C1 segment of cervical spinal cord (tissue), 14 donors: ENCODE results near the gene PARD3B.

ENCODE experiments used
- DNase-seq, 14 donors: peaks; one replicate each; lab custom pipeline; 2025; lab: John Stamatoyannopoulos, UW

The PARD3B gene

DNA sequence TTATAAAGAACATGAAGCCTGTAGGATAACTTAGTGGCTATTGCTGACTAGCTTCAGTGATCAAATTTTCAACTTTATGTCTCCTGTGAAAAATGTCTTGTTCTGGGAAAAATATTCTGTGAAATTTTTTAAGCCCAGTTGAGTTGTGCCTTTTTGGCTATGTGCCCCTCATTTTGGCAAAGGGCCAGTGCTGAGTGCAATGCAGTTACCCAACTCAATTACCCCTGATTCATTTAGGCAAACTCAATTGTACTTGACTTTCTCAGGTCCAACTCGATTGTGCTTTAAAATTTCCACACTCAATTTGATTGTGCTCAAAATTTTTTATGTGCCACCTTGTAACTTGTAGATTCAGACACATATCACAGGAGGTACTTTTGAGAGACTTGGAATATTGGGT is 588.3 kb downstream of the PARD3B start:
- DNase-seq: no peak

GRCh38 chr2:205138735-205139134 is 593.5 kb downstream of the PARD3B start:
- no peak for DNase-seq

- no peak for DNase-seq
Observed at GRCh38 chr2:205139822-205140463, 594.7 kb downstream of the PARD3B start.

DNA sequence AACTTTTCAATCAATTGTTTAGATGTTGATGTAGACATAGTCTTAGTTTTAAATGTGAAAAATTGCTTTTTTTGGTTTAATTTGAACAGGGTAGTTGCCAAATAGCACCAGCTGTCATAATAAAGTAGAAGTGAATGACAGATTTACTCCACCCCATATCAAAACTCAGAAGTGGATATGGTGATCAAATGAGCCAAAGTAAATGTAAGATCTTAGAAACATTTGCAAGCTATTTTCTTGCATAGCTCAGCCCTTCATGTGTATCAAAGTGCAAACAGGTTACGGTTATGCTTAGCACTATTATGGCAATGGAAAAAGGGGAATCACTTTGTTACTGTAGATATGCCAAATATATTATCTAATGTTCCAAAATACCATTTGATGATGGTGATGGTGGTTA is 596.1 kb downstream of the PARD3B start:
- no peak for DNase-seq

DNA sequence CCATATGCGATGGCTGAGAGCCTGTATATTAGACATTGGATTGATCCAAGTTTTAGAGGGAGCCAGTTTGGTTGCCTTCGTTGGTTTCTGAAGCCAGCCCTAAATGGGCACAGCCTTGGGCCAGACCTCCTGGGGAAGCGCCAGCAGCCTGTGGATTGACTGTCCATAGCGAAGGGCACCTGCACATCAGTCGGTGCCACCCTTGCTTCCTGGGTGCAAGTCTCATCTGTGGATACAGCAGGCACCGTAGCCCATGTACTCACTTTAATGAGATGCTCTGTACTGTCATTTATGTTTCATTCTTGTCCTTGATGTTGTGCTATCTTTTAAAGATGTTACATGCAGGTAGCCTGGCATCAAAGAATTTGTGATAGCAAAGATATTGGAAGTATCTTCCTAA is 600.6 kb downstream of the PARD3B start:
- DNase-seq: no peak

DNA sequence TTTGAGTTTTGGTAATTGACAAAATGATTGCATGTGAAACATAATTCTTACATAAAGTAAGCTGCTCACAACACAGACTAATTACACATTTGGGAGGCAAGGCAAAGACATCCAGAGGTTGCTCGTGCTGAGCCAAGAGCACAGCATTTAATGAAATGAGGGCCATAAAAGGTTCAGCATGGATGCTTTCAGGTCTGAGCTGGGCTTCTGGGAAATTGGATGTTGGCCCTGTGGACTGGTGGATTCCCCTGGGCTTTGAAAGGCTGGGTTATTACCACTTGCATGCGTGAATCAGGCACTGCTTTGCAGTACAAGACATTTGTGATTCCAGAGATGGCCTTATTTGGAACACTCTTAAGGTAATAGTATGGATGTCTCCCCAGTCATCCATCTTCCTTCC is 603.5 kb downstream of the PARD3B start:
- DNase-seq: no peak

- no peak for DNase-seq
Observed at GRCh38 chr2:205156457-205156856, 611.2 kb downstream of the PARD3B start.

GRCh38 chr2:205158404-205158803 is 613.1 kb downstream of the PARD3B start:
- no peak for DNase-seq

GRCh38 chr2:205161156-205161839 is 616.0 kb downstream of the PARD3B start:
- DNase-seq: no peak

- DNase-seq: no peak
Observed at GRCh38 chr2:205166745-205167144, 621.5 kb downstream of the PARD3B start.

DNA sequence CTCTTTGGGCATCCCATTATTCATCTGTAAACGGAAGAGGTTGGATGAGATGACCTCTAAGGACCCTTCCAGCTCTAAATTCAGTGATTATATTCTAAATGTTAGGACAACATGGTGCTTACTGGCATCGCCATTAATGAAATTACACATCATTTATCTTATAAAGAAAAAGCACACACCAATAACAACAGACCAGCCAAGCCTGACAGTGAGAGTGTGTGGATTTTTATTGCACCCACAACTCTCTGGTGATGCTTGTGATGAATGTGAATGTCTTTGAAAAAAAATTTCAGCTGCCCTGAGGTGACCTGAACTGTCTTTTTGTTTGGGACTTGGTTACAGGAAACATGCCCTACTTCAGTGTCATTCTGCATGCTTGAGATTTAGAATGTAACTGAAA is 623.7 kb downstream of the PARD3B start:
- DNase-seq: no peak

DNA sequence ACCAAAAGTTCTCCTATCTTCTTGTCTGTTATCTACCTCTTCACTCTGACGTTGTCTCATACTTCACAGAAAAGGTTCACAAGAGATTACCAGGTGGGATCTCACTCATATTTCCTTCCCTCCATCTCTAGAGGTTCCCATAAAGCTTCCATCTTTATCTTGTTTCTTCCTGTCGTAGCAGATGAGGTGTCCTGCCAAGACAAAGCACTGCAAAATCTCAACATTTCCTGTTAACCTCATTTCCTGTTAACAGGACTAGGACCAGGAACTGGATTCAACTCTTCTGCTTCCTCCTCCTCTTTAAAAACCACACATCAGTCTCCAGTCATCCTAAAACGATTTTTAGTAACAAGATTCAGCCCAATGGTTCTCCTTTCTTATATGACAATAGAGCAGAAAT is 624.2 kb downstream of the PARD3B start:
- no peak for DNase-seq

DNA sequence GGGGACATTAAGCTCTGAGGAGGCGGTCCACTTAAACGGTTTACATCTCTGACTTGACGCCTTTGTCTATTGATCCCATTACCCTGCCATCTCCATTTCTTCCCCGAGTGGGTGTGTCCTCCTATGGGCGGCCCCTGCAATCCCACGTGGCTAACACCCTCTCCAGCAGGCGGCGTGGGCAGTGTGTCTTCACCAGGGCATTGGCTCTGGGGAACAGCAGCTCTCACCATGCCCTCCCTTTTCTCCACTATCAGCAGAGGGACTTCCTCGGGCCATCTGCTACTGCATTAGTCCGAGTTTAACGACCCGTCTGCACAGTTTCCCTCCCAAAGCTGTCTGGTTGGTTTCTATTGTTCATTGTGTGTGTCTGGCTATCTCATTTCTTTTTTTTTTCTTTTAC is 625.1 kb downstream of the PARD3B start:
- no peak for DNase-seq

- no peak for DNase-seq
Observed at GRCh38 chr2:205171261-205171940, 626.1 kb downstream of the PARD3B start.

DNA sequence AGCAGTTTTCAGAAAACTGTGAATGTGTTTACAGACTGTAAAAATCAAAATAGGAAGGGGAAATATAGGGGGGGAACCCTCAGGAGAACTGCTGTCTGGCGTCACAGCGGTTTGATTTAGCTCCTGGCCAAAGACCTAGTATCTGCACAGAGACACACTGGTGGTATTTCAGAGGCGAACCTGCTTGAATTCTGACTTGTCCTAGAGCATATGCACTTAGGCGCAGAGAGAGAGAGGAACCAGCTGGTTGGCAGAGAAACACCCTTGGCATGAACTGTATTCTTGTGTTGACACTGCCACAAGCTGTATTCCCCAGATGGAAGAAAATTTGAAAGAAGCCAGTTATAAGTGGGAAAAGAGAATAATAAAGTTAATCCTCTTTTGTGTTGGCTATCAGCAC is 630.6 kb downstream of the PARD3B start:
- no peak for DNase-seq

- DNase-seq: no peak
Observed at GRCh38 chr2:205176546-205176945, 631.3 kb downstream of the PARD3B start.

DNA sequence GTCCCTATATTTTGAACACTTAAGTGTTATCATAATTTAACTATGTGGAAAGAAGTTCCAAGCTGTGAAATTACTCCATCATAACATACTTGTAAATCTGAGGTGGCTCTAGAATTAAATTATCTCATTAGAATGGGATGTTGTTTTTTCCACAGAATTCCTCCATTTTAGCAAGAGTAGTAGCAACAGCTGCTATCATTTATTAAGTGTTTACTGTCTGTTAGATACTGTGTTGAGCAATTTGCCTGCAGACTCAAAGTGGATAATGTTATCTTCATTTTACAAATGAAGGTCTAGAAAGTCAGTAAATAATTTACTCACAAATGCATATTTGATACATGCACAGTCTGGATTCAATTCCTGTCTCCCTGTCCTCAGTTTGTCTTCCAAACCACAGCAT is 632.3 kb downstream of the PARD3B start:
- no peak for DNase-seq

- DNase-seq: no peak
Observed at GRCh38 chr2:205180730-205181129, 635.5 kb downstream of the PARD3B start.

DNA sequence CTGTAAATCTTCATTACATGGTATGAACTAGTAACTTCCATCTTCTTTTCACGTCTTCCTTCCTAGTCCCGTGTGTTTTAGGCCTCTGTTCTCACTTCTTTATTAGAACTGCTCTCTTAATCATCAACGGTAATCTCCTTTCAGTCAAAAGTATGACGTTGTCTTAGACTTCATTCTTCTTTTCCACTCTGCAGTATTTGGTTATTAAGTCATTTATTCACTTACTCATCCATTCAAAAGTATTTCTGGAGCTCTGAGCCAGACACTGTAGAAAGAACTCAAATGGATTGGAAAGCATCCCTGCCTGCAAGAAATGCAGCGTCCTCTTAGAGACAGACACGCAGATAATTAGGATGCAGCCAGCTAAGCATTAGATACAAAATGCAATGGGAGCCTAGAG is 642.5 kb downstream of the PARD3B start:
- no peak for DNase-seq

GRCh38 chr2:205188239-205189138 is 643.2 kb downstream of the PARD3B start:
- peak in 8 of 14 donors; percentile 1 to 22 (median 9) for DNase-seq

GRCh38 chr2:205189301-205189700 is 644.0 kb downstream of the PARD3B start:
- no peak for DNase-seq

- DNase-seq: no peak
Observed at GRCh38 chr2:205190528-205190927, 645.3 kb downstream of the PARD3B start.
